K562 (cell line): ENCODE data around the gene SLC6A16. TPM values are rescaled to one million over a fixed set of nuclear protein-coding genes. Genes with fewer than 3 reads are reported as not detected.
A peak's percentile ranks its signal among the peaks of the same experiment; 100 is the strongest.

Experiments
- CREM ChIP-seq: IDR thresholded peaks from 2 replicates; pipeline ENCODE4 v1.6.1; 2014; ENCODE audit warnings: antibody characterized with exemption, low read depth
- E2F6 ChIP-seq, 2 experiments: IDR thresholded peaks; 2 replicates each; pipeline ENCODE4 v1.6.1; 2011; ENCODE audit warnings: borderline replicate concordance in 1 of 2, control low read depth in 1 of 2, low read depth in 1 of 2, low read length in 1 of 2, mild to moderate bottlenecking in 1 of 2, mixed read lengths in 1 of 2, moderate library complexity in 1 of 2; ENCODE audit not compliant: insufficient read depth in 1 of 2, insufficient read length in 1 of 2, poor library complexity in 1 of 2, severe bottlenecking in 1 of 2; ENCODE audit errors: extremely low read depth in 1 of 2
- FOXP1 ChIP-seq: sonication (generic); formaldehyde crosslinking; IDR thresholded peaks from 2 replicates; pipeline ENCODE4 v1.8.0; 2022; ENCODE audit warnings: mild to moderate bottlenecking, missing genetic modification reagents
- ID3 ChIP-seq, 2 experiments: fragments of 250-450 bp in 1 of 2; fragments of 450-650 bp in 1 of 2; sonication (Bioruptor Pico) in 1 of 2; IDR thresholded peaks; 2 replicates each; pipeline versions ENCODE4 v1.6.1 to v1.8.0; 2016 to 2021; ENCODE audit warnings: mild to moderate bottlenecking in 2 of 2, moderate library complexity in 2 of 2, missing compliant biosample characterization in 1 of 2, missing genetic modification characterization in 1 of 2
- L3MBTL2 ChIP-seq: fragments of 450-650 bp; IDR thresholded peaks from 2 replicates; pipeline ENCODE4 v1.6.1; 2016; ENCODE audit warnings: mild to moderate bottlenecking, moderate library complexity
- MGA ChIP-seq: fragments of 450-650 bp; IDR thresholded peaks from 2 replicates; pipeline ENCODE4 v1.6.1; 2016; ENCODE audit warnings: mild to moderate bottlenecking, moderate library complexity
- MTA1 ChIP-seq: fragments of 450-650 bp; IDR thresholded peaks from 2 replicates; pipeline ENCODE4 v1.6.1; 2017; ENCODE audit warnings: borderline replicate concordance
- POLR2B ChIP-seq: fragments of 450-650 bp; IDR thresholded peaks from 2 replicates; pipeline ENCODE4 v1.6.1; 2018; ENCODE audit warnings: low read depth; ENCODE audit not compliant: partially characterized antibody
- TSC22D4 ChIP-seq: fragments of 450-650 bp; IDR thresholded peaks from 2 replicates; pipeline ENCODE4 v1.6.1; 2016; ENCODE audit warnings: missing genetic modification characterization, missing biosample characterization, control low read depth
- ZNF224 ChIP-seq: sonication (generic); formaldehyde crosslinking; IDR thresholded peaks from 2 replicates; pipeline ENCODE4 v1.8.0; 2022; ENCODE audit warnings: mild to moderate bottlenecking, missing genetic modification reagents
- polyA plus RNA-seq, 8 experiments: library from polyadenylated mRNA; depleted of rRNA in 4 of 8; stranded (reverse) in 5 of 8; unstranded in 3 of 8; fragments of >200 nt; fragmentation: Nextera tagmentation in 2 of 8; fragmentation: Illumina TruSeq in 1 of 8; extraction: Ambion mirVana in 2 of 8; extraction: Trizol in 1 of 8; gene quantifications; 2 replicates each; pipeline versions ENCODE4 v1.2.1 to v1.2.3, GENCODE V29; 2011 to 2014; ENCODE audit warnings: inconsistent platforms in 1 of 8, missing spikeins in 1 of 8
- total RNA-seq, 7 experiments: library from RNA; depleted of rRNA in 6 of 7; stranded (reverse); fragments of >200 nt in 6 of 7; fragmentation: Illumina TruSeq in 2 of 7; extraction: Trizol in 2 of 7; gene quantifications; 2 replicates each; pipeline versions ENCODE4 v1.2.1 to v1.2.3, GENCODE V29; 2011 to 2021; ENCODE audit warnings: low replicate concordance in 1 of 7

The SLC6A16 gene
- total and polyA plus RNA-seq, 9 of the 15 experiments (the other 6 are each of a cell fraction or from before 2014, with no cell fraction given): 0.05 to 0.95 (median 0.36) TPM

GRCh38 chr19:49339301-49340068, 14.5 kb upstream of the SLC6A16 start (continued):
- TF ChIP-seq MGA (peak; percentile 25; the same call in 1 of the 2 replicates), L3MBTL2 (peak; percentile 61), TSC22D4 (tag) (no peak), E2F6 (IDR thresholded peaks at IDR 0.05; ENCODE audit: borderline replicate concordance in 1 of 2, extremely low read depth in 1 of 2, insufficient read depth in 1 of 2, insufficient read length in 1 of 2, low read depth in 1 of 2, low read length in 1 of 2, poor library complexity in 1 of 2, severe bottlenecking in 1 of 2) (peak in 1 of 2 experiments; percentile 7), POLR2B (no peak), ID3 (CRISPR knock-in tag; IDR thresholded peaks at IDR 0.05) (no peak), ID3 (tag; IDR thresholded peaks at IDR 0.05) (no peak), CREM (no peak), ZNF224 (CRISPR knock-in tag) (no peak), MTA1 (no peak), FOXP1 (CRISPR knock-in tag) (no peak)
